Cardiac muscle cell (in vitro differentiated cells and primary cell): Measurements from ENCODE around the gene MMP15. TPM values are rescaled to one million over a fixed set of nuclear protein-coding genes. Genes with fewer than 3 reads are reported as not detected.

ENCODE experiments used
- DNase-seq, 2 donors: peaks; one replicate each; pipeline versions ENCODE4 v3.0.0 to v3.0.0-alpha.2; 2010 to 2017; ENCODE audit warnings: low read depth in 1 of 2, low spot score in 1 of 2
- H3K27ac ChIP-seq: fragments of 200-600 bp; sonication (generic); 2 replicates; pipeline ENCODE4 v1.5.1; 2016
- H3K27me3 ChIP-seq: fragments of 200-600 bp; sonication (generic); 2 replicates; pipeline ENCODE4 v1.6.0; 2016; ENCODE audit warnings: control low read depth
- H3K36me3 ChIP-seq: fragments of 200-600 bp; sonication (generic); 2 replicates; pipeline ENCODE4 v1.5.1; 2016; ENCODE audit warnings: control low read depth
- H3K4me1 ChIP-seq: fragments of 200-600 bp; sonication (generic); 2 replicates; pipeline ENCODE4 v1.8.1; 2017; ENCODE audit warnings: low read depth, mild to moderate bottlenecking, mixed run types
- H3K4me3 ChIP-seq: fragments of 200-600 bp; sonication (generic); 2 replicates; pipeline ENCODE4 v1.5.1; 2016; ENCODE audit warnings: mild to moderate bottlenecking
- H3K9me3 ChIP-seq: fragments of 200-600 bp; sonication (generic); 2 replicates; pipeline ENCODE4 v1.5.1; 2017; ENCODE audit warnings: low read depth, mild to moderate bottlenecking, control low read depth
- CTCF ChIP-seq: IDR thresholded peaks from 2 replicates; pipeline ENCODE4 v1.5.1; 2012; ENCODE audit warnings: low read depth, mild to moderate bottlenecking, low read length
- polyA plus RNA-seq: library from polyadenylated mRNA; unstranded; fragments of >200 nt; fragmentation: Nextera tagmentation; extraction: Ambion mirVana; gene quantifications from 2 replicates; pipeline ENCODE4 v1.2.1, GENCODE V29; 2016
- total RNA-seq: library from RNA; depleted of rRNA; stranded (reverse); fragments of >200 nt; gene quantifications from 2 replicates; pipeline ENCODE4 v1.2.3, GENCODE V29; 2016

MMP15 gene
- total and polyA plus RNA-seq, 2 experiments from 2014 or later = 317 to 473 TPM

GRCh38 chr16:57987441-57988177 is 37.9 kb upstream of the MMP15 start:
- no peaks in the 10 kb centered on the region for H3K9me3 ChIP-seq
- H3K4me3 ChIP-seq = no peak overlapping the region
- no peak for DNase-seq
- no peak overlapping the region for H3K27ac ChIP-seq
- peaks cover 7% of the 10 kb centered on the region for H3K4me1 ChIP-seq
- TF ChIP-seq CTCF = no peak
- H3K27me3 ChIP-seq = no peaks in the 10 kb centered on the region
- no peaks in the 10 kb centered on the region for H3K36me3 ChIP-seq

GRCh38 chr16:57988929-57989328 is 36.6 kb upstream of the MMP15 start:
- no peak for DNase-seq
- Histone ChIP-seq H3K4me1 (peaks cover 7% of the 10 kb centered on the region), H3K4me3 (no peak overlapping the region), H3K27ac (no peak overlapping the region), H3K36me3 (no peaks in the 10 kb centered on the region), H3K27me3 (no peaks in the 10 kb centered on the region), H3K9me3 (no peaks in the 10 kb centered on the region)
- no peak for TF ChIP-seq CTCF

- DNase-seq = no peak
- H3K27ac ChIP-seq = no peak overlapping the region
- no peaks in the 10 kb centered on the region for H3K9me3 ChIP-seq
- no peaks in the 10 kb centered on the region for H3K27me3 ChIP-seq
- peaks cover 4% of the 10 kb centered on the region for H3K36me3 ChIP-seq
- H3K4me1 ChIP-seq = no peaks in the 10 kb centered on the region
- H3K4me3 ChIP-seq = no peak overlapping the region
- no peak for TF ChIP-seq CTCF
Measured at GRCh38 chr16:57991551-57992059, 33.9 kb upstream of the MMP15 start.

- Histone ChIP-seq H3K9me3 (no peaks in the 10 kb centered on the region), H3K27me3 (no peaks in the 10 kb centered on the region), H3K4me1 (no peaks in the 10 kb centered on the region), H3K27ac (no peak overlapping the region), H3K36me3 (peaks cover 8% of the 10 kb centered on the region), H3K4me3 (no peak overlapping the region)
- TF ChIP-seq CTCF = no peak
- DNase-seq = no peak
Measured at GRCh38 chr16:57992084-57992483, 33.5 kb upstream of the MMP15 start.

- H3K27ac ChIP-seq = no peak overlapping the region
Measured at GRCh38 chr16:57993438-57993837, 32.1 kb upstream of the MMP15 start.

More at GRCh38 chr16:57993438-57993837, 32.1 kb upstream of the MMP15 start:
- peaks cover 8% of the 10 kb centered on the region for H3K36me3 ChIP-seq
- H3K27me3 ChIP-seq = no peaks in the 10 kb centered on the region
- H3K4me1 ChIP-seq = no peaks in the 10 kb centered on the region
- no peaks in the 10 kb centered on the region for H3K9me3 ChIP-seq
- no peak for DNase-seq
- no peak for TF ChIP-seq CTCF
- H3K4me3 ChIP-seq = no peak overlapping the region
